Astrocyte of the spinal cord (primary cell): ENCODE results near the gene MYBPC1.
A peak's percentile ranks its signal among the peaks of the same experiment; 100 is the strongest.

ENCODE experiments used
- DNase-seq: peaks from one replicate; pipeline ENCODE4 v3.0.0; 2011; ENCODE audit warnings: low read depth, low spot score
- H3K4me3 ChIP-seq: 2 replicates; pipeline ENCODE4 v1.5.1; 2011; ENCODE audit warnings: low read depth, mild to moderate bottlenecking, low read length, moderate library complexity
- in situ Hi-C: cut with HindIII; loops from 2 replicates; pipeline ENCODE4 v1.10.0; 2017; ENCODE audit warnings: low sequenced_read_pairs
- TF ChIP-seq, protein P1 (sequence below): IDR thresholded peaks from 2 replicates; pipeline ENCODE4 v1.5.1; 2012; ENCODE audit warnings: low read depth, mild to moderate bottlenecking, low read length, inconsistent platforms

The MYBPC1 gene

DNA sequence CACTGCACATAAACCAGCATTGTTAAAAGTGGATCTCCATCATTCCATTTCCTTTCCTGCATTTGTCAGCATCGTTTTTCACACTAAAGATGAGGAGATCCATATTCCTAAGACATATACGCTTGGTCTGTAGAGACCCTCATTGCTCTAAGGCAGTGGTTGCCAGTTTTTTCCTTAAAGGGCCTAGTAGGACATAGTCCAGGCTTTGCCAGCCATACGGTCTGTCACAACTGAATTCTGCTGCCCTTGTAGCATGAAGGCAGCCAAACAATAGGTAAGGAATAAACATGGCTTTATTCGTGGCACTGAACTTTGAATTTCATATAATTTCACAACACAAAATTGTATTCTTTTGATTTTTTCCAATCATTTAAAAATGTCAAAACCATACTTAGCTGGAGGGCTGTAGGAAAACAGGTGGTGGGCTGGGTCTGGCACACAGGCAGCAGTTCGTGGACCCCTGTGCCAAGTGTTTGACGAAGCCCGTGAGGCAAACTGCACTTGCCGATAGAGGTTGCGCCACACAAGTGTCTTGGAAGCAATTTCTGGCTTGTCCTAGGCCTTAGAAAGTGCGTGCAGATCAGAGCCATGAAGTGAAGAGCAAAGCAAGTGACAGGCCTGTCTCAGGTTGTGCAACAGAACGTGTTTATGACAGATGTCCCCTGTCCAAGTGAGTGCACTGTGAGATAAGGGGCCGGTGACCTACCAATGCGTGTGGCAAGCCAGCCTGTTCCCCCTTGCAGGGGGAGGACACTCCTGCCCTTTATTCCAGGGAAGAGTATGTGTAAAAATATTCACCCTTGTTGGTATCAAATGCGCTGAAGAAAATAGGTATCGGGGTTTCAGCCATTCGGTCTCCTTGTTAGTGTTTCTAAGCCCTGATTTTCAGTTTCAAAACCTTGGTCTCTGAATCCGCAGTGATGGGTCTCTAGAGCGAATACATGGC is 101.8 kb downstream of the MYBPC1 start:
- TF ChIP-seq, protein P1, sequence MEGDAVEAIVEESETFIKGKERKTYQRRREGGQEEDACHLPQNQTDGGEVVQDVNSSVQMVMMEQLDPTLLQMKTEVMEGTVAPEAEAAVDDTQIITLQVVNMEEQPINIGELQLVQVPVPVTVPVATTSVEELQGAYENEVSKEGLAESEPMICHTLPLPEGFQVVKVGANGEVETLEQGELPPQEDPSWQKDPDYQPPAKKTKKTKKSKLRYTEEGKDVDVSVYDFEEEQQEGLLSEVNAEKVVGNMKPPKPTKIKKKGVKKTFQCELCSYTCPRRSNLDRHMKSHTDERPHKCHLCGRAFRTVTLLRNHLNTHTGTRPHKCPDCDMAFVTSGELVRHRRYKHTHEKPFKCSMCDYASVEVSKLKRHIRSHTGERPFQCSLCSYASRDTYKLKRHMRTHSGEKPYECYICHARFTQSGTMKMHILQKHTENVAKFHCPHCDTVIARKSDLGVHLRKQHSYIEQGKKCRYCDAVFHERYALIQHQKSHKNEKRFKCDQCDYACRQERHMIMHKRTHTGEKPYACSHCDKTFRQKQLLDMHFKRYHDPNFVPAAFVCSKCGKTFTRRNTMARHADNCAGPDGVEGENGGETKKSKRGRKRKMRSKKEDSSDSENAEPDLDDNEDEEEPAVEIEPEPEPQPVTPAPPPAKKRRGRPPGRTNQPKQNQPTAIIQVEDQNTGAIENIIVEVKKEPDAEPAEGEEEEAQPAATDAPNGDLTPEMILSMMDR = no peak
- peak overlapping the region; percentile 74 for H3K4me3 ChIP-seq
- DNase-seq = no peak
- in situ Hi-C loops = no loop called here

DNA sequence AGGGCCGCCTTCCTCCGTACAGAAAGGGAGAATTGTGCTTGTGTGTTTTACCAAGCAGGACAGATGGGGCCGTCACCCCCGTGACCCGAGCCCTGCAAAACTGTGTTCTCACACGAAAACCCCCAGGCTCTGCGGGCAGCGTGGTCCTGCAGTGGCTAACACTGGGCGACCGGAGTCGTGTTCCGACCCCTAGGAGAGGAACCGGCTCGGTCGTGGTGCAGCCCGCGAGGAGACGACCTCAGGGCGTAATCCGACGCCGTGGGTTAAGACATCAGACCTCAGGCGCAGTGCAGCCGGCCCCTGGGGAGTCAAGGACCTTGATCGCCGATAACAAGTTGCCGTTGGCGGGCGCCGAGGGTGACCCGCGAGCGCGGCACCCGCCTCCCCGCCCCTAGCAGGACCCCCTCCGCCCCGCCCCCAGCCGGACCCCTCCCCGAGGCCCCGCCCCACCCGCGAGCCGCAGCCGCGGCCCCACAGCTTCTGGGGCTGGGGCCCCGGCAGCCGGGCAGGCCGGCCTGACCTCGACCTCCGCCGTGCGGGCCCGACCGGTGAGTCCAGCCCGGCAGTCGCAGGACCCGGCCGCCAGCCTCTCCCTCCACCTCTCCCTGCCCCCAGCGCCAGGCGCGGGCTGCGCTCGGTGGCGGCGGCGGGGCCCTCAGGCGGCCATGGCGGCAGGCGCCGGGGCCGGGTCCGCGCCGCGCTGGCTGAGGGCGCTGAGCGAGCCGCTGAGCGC is 102.6 kb downstream of the MYBPC1 start, which contains the start of gene CHPT1:
CHPT1 (plus strand) TSS at position 444 of the 733 bp plus-strand sequence; CDS start at position 666, 222 bp downstream.
- peak; percentile 25 for DNase-seq
- in situ Hi-C loops = no loop called here
- TF ChIP-seq, protein P1 = no peak
- peak within 1 kb of the TSS; percentile 74 for H3K4me3 ChIP-seq

DNA sequence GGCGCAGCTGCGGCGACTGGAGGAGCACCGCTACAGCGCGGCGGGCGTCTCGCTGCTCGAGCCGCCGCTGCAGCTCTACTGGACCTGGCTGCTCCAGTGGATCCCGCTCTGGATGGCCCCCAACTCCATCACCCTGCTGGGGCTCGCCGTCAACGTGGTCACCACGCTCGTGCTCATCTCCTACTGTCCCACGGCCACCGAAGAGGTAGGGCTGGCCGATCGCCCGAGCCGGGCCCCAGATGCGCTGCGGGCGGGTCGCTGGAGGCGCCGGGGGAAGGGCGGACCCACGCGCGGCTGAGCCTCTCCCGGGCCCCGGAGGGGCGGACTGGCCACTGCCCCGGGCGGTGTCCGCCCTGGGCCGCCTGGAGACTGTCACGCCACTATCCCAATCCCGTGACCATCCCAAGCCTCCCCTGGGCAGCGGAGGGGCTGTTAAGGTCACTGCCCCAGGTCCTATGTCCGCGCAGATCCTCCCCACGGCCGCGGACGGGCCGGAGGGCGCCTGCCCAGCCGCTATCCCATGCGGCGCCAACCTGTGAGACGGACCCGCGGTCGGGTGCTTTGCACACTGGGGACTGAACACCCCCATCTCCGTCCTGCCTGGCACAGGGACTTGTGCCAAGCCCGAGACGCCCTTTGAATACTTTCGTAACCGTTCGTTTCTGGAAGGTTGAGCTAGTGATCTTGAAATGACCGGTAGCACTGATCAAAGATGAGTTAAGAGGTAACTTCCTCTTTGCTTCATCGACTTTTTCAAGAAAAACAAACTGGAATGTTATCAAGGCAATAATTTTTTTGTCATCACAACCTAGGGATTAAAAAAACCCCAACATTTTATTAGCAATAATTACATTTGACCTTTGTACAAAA is 103.4 kb downstream of the MYBPC1 start:
- peak overlapping the region; percentile 74 for H3K4me3 ChIP-seq
- DNase-seq = peak; percentile 26
- in situ Hi-C loops = no loop called here
- TF ChIP-seq, protein P1 = no peak

DNA sequence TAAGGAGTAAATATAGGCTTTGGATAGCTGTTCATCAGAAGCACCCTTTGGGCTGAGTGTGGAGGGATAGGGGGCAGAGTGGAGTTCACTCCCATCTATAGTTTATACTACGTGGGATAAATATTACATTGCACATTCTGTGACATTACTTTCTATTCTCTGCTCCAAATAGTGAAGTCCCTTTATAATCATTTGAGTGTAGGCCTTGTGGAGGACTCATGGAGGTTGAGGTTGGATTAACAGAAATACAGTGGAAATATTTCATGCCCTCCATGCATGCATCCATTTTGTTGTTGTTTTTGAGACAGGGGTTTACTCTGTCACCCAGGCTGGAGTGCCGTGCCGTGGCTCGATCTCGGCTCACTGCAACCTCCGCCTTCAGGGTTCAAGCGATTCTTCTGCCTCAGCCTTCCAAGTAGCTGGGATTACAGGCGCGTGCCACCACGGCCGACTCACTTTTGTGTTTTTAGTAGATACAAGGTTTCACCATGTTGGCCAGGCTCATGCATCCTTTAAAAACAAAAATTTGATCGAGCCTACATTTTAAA is 104.1 kb downstream of the MYBPC1 start:
- peak overlapping the region; percentile 74 for H3K4me3 ChIP-seq
- TF ChIP-seq, protein P1 = peak; percentile 43
- in situ Hi-C loops = no loop called here
- peak; percentile 29 for DNase-seq

DNA sequence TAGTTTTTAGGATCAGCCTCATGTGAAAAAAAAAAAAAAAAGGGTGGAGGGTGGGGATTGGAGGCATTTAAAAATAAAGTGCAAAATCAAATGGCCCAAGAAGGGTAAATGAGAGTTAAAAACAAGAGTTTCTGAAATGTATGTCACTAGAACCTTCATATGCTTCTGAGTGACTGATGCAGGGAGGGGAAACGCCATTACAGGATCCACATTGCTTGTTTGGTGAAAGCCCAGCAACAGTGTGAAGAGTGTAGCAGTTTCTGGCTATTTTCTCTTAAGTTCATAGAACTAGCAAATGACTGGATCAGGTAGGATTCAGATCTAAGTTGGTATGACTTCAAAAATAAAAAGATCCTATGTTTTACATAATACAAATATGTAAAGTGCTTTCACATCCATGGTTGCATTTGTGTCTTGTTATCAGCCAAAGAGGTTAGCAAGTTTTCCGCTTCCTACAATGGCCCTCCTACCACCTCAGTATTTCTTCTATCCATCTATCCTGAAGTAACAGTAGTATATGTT is 105.6 kb downstream of the MYBPC1 start:
- TF ChIP-seq, protein P1 = no peak
- in situ Hi-C loops = no loop called here
- DNase-seq = no peak
- H3K4me3 ChIP-seq = no peak overlapping the region
